ENCODE measurements around the gene FAM149A. TPM values are rescaled to one million over a fixed set of nuclear protein-coding genes. Genes with fewer than 3 reads are reported as not detected.

The FAM149A gene
- total RNA-seq, 1 donor from 2014 or later: 0.13 TPM

DNA sequence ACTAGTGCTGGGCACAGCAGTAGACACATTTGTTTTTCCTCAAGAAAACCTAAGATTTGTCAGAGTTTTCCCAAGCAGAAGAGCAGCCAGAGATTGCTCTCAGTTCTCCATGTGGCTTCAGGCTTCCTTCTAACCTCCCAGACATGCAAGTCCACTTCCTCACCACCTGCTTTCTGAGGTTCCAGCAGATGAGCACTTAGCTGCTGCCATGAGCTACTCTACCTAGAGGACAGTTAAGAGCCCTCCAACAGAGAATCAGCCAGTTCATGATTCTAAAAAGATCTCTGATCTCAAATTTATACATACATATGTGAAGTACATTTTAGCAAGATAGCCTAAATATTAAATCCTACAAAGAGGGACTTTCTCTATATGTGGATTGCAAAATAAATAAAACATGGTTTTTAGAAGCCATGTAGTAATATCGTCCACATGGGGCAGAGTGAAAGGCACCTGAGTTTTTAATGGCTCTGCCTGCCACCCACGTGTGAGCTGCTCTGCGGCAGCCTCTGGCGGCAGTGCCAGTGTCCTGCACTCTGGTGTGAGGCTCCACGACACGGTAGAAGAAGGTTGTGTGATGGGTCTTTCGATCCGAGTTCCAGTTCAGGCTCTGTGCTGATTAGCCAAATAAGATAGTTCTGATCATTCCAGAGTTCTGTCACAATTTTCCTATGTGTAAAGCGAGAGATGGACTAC, 97.2 kb downstream of the FAM149A start:
- peak; percentile 14 to 30 for DNase-seq (ENCODE audit: low read depth in 2 of 2)

DNA sequence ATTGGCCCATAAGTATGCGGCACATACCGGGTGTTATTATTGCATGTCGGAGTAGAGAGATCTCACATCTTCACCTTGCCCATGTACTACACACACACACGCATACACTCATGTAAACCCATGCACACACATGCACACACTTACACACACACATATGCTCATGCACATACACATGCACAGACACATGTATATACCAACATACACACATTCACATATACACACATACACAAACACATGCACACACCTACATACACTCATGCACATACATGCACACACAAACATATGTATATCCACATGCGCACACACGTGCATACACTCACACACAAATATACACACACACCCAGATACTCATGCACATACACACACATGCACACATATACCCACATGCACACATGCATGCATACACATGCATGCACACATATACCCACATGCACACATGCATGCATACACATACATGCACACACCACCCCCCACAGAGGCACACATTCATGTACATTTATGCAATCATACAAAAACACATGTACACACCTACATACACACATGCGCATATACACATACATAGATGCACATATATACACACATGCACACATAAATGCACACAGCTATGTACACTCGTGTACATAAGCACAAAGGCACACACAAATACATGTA, 98.1 kb downstream of the FAM149A start:
- DNase-seq (ENCODE audit: low read depth in 2 of 2): no peak

- peak; percentile 21 to 24 for DNase-seq (ENCODE audit: low read depth in 2 of 2)
These were observed 98.9 kb downstream of the FAM149A start for GRCh38 chr4:186203406-186203805.

DNA sequence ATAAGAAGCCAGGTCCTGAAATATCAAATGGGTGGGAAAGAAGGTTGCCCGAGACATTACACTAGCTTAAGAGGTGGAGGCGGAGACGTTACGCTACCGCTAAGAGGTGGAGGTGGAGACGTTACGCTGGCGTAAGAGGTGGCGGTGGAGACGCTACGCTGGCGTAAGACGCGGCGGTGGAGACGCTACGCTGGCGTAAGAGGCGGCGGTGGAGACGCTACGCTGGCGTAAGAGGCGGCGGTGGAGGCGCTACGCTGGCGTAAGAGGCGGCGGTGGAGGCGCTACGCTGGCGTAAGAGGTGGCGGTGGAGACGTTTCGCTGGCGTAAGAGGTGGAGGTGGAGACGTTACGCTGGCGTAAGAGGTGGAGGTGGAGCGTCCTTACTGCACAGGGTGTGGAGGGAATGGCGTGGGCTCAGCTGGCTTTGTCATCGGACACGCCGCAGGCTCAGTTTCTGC, 99.6 kb downstream of the FAM149A start:
- no peak for DNase-seq (ENCODE audit: low read depth in 2 of 2)

- DNase-seq (ENCODE audit: low read depth in 2 of 2): no peak
These were observed 100.2 kb downstream of the FAM149A start for GRCh38 chr4:186204686-186205085.

- DNase-seq (ENCODE audit: low read depth in 2 of 2): no peak
These were observed 100.7 kb downstream of the FAM149A start for GRCh38 chr4:186205156-186205555.

- no peak for DNase-seq (ENCODE audit: low read depth in 2 of 2)
These were observed 112.0 kb downstream of the FAM149A start for GRCh38 chr4:186216465-186217024.

DNA sequence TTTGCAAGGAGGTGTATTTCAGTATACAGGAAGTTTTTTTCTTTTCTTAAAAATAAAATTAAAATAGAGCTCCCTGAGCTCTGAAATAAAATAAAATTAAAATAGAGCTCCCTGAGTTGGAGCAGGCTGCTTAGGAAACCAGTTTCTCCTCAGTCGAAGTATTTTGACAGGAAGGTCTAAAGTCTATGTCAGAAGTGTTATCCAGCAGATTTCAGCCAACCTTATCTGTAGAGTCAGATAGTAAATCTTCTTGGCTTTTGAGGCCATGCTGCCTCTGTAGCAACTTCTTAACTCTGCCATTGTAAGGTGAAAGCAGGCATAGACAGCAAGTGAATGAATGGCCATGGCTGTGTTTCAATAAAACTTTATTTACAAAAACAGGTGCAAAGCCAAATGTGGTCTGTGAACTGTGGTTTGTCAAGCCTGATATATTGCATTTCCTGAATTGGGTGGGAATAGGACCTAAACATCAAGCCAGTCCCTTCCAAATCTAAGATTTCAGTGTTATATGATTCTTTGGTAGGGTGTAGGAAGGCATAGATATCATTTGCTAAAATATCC, 113.3 kb downstream of the FAM149A start:
- DNase-seq (ENCODE audit: low read depth in 2 of 2): no peak

DNA sequence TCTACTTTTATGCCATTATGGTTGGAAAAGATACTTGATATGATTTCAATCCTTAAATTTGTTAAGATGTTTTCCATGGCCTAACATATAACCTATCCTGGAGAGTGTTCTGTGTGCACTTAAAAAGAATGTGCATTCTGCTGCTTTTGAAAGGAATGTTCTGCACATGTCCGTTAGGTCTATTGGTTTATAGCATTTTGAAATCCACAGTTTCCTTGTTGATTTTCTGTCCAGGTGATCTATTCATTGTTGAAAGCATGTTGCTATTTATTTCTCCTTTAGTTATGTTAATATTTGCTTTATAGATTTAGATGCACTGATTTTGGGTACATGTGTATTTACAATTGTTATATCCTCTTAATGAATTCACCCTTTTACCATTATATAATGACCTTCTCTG, 117.1 kb downstream of the FAM149A start:
- DNase-seq (ENCODE audit: low read depth in 2 of 2): no peak

Other genes with a start within 250 kb of the FAM149A start
- gene TLR3, start 35.5 kb upstream of the FAM149A start, total RNA-seq: 0.51 and 0.76 TPM in 2 replicates
- gene CYP4V2, start 86.9 kb downstream of the FAM149A start, total RNA-seq: 3.1 and 4.3 TPM in 2 replicates
- 0.26 and 1.1 TPM in 2 replicates for gene KLKB1, start 122.8 kb downstream of the FAM149A start, total RNA-seq
- gene F11, start 161.5 kb downstream of the FAM149A start, total RNA-seq: not detected in 2 replicates

Measured in dermis microvascular lymphatic vessel endothelial cell (primary cell).